Measurements from ENCODE around the gene NTF4. TPM values are rescaled to one million over a fixed set of nuclear protein-coding genes. Genes with fewer than 3 reads are reported as not detected.
A peak's percentile ranks its signal among the peaks of the same experiment; 100 is the strongest.

The NTF4 gene
- total and polyA plus RNA-seq, 4 experiments from 2014 or later: not detected

DNA sequence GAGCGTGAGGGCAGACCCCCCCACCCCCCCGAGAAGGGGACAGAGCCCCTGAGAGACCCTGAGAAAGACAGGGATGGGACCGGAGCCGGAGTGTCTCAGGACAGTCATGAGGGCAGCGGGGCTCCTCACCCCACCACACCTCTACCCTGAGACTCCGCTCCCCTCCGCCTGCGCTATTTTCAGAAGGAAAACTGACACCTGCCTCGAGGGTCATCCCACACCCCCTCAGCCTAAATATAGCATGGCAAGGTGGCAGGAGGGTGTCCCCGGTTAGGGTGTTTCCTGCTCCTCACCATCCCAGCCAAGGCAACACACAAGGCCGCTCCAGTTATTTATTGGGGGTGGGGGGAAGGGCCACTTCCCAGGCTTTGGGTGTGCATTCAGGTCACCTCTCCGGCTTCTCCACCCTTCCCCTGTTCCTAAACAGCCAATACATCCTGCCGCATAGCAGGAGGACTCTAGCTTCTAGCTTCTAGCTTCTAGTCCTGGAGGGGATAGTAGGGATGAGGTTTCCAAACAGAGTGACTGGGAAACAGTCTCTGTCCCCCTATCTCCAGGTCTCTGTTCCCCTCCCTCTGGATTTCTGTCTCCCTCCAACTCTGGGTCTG, 1.4 kb upstream of the NTF4 start:
- Histone ChIP-seq H3K36me3 (ENCODE audit: insufficient read depth, low read length) (no peaks in the 10 kb centered on the region), H3K27me3 (ENCODE audit: insufficient read depth, low read length) (peaks cover 7% of the 10 kb centered on the region), H3K27ac (ENCODE audit: low read depth, low read length) (no peak overlapping the region), H3K4me1 (ENCODE audit: insufficient read depth, low read length) (no peaks in the 10 kb centered on the region), H3K4me3 (ENCODE audit: low read length in 2 of 2) (no peak overlapping the region), H3K9me3 (ENCODE audit: control insufficient read depth in 1 of 2, low read length in 2 of 2) (no peaks in the 10 kb centered on the region)
- Mint-ChIP-seq H3K4me1 (peaks cover 0 to 11% (median 0%) of the 10 kb centered on the region in 4 donors), H3K36me3 (no peaks in the 10 kb centered on the region), H3K4me3 (no peak overlapping the region), H3K27ac (no peak overlapping the region), H3K9me3 (peaks cover 0 to 6% (median 3%) of the 10 kb centered on the region in 8 donors), H3K27me3 (peaks cover 27 to 40% of the 10 kb centered on the region in 2 donors)
- POLR2A ChIA-PET (ENCODE audit: partially characterized antibody): no interaction called here
- CTCF ChIA-PET (ENCODE audit: partially characterized antibody): interaction anchor here (1.4 kb wide), 1 partner anchor 40 kb away, joined by 3 read pairs; no protein-coding TSS in a partner anchor
- intact Hi-C loops (cut with micrococcal nuclease): no loop called here
- DNase-seq: no peak

DNA sequence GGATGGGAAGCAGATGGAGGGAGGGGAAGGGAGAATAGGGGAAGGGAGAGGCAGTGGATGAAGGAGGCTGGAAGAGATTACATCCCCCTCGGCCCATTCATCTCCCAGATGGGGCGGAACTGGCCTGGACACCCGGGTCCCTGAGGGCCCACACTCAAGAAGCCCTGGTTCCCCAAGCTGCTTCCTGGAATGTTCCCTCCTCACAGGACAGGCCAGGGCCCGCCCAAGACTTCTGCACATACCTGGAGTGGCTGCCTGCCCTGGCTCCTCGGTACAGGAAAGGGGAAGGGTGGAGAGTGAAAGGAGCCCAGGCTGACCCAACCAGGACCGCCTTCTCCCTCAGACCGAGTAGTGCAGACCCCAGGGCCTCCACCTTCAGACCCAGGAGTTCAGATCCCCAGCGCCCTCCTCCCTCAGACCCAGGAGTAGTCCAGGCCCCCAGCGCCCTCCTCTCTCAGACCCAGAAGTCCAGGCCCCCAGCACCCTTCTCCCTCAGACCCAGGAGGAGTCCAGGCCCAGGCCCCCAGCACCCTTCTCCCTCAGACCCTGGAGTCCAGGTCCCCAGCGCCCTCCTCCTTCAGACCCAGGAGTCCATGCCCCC, 489 bp downstream of the NTF4 start:
- Histone ChIP-seq H3K4me3 (ENCODE audit: low read length in 2 of 2) (no peak overlapping the region), H3K4me1 (ENCODE audit: insufficient read depth, low read length) (no peaks in the 10 kb centered on the region), H3K9me3 (ENCODE audit: control insufficient read depth in 1 of 2, low read length in 2 of 2) (no peaks in the 10 kb centered on the region), H3K27ac (ENCODE audit: low read depth, low read length) (no peak overlapping the region), H3K27me3 (ENCODE audit: insufficient read depth, low read length) (peaks cover 8% of the 10 kb centered on the region), H3K36me3 (ENCODE audit: insufficient read depth, low read length) (no peaks in the 10 kb centered on the region)
- intact Hi-C loops (cut with micrococcal nuclease): no loop called here
- Mint-ChIP-seq H3K4me1 (peaks cover 0 to 5% (median 0%) of the 10 kb centered on the region in 4 donors), H3K27me3 (peaks cover 22 to 37% of the 10 kb centered on the region in 2 donors), H3K4me3 (peak overlapping the region in 2 of 8 donors; percentile 43 to 52), H3K36me3 (no peaks in the 10 kb centered on the region), H3K9me3 (peaks cover 0 to 4% (median 0%) of the 10 kb centered on the region in 8 donors), H3K27ac (no peak overlapping the region)
- DNase-seq: no peak
- ChIA-PET CTCF (ENCODE audit: partially characterized antibody) (interaction anchor here (1.4 kb wide), 1 partner anchor 42 kb away, joined by 3 read pairs; no protein-coding TSS in a partner anchor), POLR2A (ENCODE audit: partially characterized antibody) (no interaction called here)

DNA sequence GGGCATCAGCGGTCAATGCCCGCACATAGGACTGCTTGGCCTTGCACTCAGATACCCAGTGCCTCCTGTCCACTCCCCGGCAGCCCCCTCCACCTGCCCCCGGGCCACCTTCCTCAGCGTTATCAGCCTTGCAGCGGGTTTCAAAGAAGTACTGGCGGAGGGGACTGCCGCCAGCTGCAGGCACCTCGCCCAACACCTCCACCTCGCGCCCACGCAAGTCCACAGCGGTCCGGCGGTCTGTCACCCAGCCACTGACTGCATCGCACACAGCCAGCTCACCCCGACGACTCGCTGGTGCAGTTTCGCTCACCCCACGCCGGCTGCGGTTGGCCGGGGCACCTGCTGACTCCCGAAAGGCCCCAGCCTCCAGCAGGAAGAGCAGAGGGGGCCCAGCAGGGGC, 3.2 kb downstream of the NTF4 start:
- H3K27me3 ChIP-seq (ENCODE audit: insufficient read depth, low read length): peaks cover 25% of the 10 kb centered on the region
- no peak for DNase-seq
- H3K4me1 ChIP-seq (ENCODE audit: insufficient read depth, low read length): peaks cover 17% of the 10 kb centered on the region
- peaks cover 22 to 34% of the 10 kb centered on the region in 2 donors for H3K27me3 Mint-ChIP-seq
- H3K36me3 Mint-ChIP-seq: no peaks in the 10 kb centered on the region
- H3K4me1 Mint-ChIP-seq: peaks cover 7 to 22% (median 13%) of the 10 kb centered on the region in 4 donors
- H3K27ac ChIP-seq (ENCODE audit: low read depth, low read length): no peak overlapping the region
- H3K27ac Mint-ChIP-seq: no peak overlapping the region
- H3K9me3 Mint-ChIP-seq: peaks cover 0 to 3% (median 0%) of the 10 kb centered on the region in 8 donors
- POLR2A ChIA-PET (ENCODE audit: partially characterized antibody): no interaction called here
- intact Hi-C loops (cut with micrococcal nuclease): no loop called here
- H3K36me3 ChIP-seq (ENCODE audit: insufficient read depth, low read length): no peaks in the 10 kb centered on the region
- no peak overlapping the region for H3K4me3 ChIP-seq (ENCODE audit: low read length in 2 of 2)
- H3K4me3 Mint-ChIP-seq: no peak overlapping the region
- CTCF ChIA-PET (ENCODE audit: partially characterized antibody): no interaction called here
- no peaks in the 10 kb centered on the region for H3K9me3 ChIP-seq (ENCODE audit: control insufficient read depth in 1 of 2, low read length in 2 of 2)

DNA sequence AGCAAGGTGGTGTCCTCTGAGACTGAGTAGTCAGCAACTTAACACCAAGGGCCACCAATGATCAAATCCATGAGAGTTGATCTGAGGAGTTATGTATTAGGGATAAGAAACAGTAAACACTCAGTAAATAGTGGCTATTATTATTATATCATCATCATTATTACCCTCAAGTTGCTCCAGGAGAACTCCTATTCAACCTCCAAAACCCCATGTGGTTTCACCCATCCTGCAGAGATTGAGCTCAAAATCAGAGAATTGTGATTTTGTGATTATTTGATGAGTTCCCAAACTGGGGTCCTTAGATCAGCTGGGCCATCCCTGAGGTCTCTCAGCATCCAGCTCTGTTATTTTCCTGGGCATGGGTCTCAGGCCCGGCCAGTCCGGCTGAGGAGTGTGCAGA, 3.6 kb downstream of the NTF4 start:
- Mint-ChIP-seq H3K9me3 (peaks cover 0 to 3% (median 0%) of the 10 kb centered on the region in 8 donors), H3K36me3 (no peaks in the 10 kb centered on the region), H3K4me1 (peaks cover 7 to 22% (median 15%) of the 10 kb centered on the region in 4 donors), H3K27ac (no peak overlapping the region), H3K4me3 (no peak overlapping the region), H3K27me3 (peaks cover 20 to 29% of the 10 kb centered on the region in 2 donors)
- Histone ChIP-seq H3K9me3 (ENCODE audit: control insufficient read depth in 1 of 2, low read length in 2 of 2) (no peaks in the 10 kb centered on the region), H3K4me1 (ENCODE audit: insufficient read depth, low read length) (peaks cover 21% of the 10 kb centered on the region), H3K27ac (ENCODE audit: low read depth, low read length) (no peak overlapping the region), H3K27me3 (ENCODE audit: insufficient read depth, low read length) (peaks cover 25% of the 10 kb centered on the region), H3K36me3 (ENCODE audit: insufficient read depth, low read length) (no peaks in the 10 kb centered on the region), H3K4me3 (ENCODE audit: low read length in 2 of 2) (no peak overlapping the region)
- DNase-seq: no peak
- ChIA-PET POLR2A (ENCODE audit: partially characterized antibody) (no interaction called here), CTCF (ENCODE audit: partially characterized antibody) (no interaction called here)
- intact Hi-C loops (cut with micrococcal nuclease): no loop called here

GRCh38 chr19:49059053-49059452, 5.6 kb downstream of the NTF4 start:
- Mint-ChIP-seq H3K27me3 (peaks cover 18 to 24% of the 10 kb centered on the region in 2 donors), H3K4me3 (peak overlapping the region in 1 of 8 donors; percentile 36), H3K9me3 (peaks cover 0 to 3% (median 0%) of the 10 kb centered on the region in 8 donors), H3K27ac (peak overlapping the region in 1 of 7 donors; percentile 77), H3K36me3 (no peaks in the 10 kb centered on the region), H3K4me1 (peaks cover 7 to 27% (median 14%) of the 10 kb centered on the region in 4 donors)
- CTCF ChIA-PET (ENCODE audit: partially characterized antibody): interaction anchor here (0.6 kb wide), 1 partner anchor 716 kb away, joined by 4 read pairs; no protein-coding TSS in a partner anchor
- Histone ChIP-seq H3K4me1 (ENCODE audit: insufficient read depth, low read length) (peaks cover 23% of the 10 kb centered on the region), H3K9me3 (ENCODE audit: control insufficient read depth in 1 of 2, low read length in 2 of 2) (no peaks in the 10 kb centered on the region), H3K36me3 (ENCODE audit: insufficient read depth, low read length) (no peaks in the 10 kb centered on the region), H3K27me3 (ENCODE audit: insufficient read depth, low read length) (peaks cover 20% of the 10 kb centered on the region), H3K4me3 (ENCODE audit: low read length in 2 of 2) (no peak overlapping the region), H3K27ac (ENCODE audit: low read depth, low read length) (no peak overlapping the region)
- POLR2A ChIA-PET (ENCODE audit: partially characterized antibody): interaction anchor here (2.1 kb wide), 1 partner anchor 66 kb away, joined by 8 read pairs; the partner anchor contains the start of genes GYS1 and RUVBL2
- intact Hi-C loops (cut with micrococcal nuclease): loop anchor here (10.0 kb wide), 1 partner anchor 64 kb away; the partner anchor contains the start of genes GYS1 and RUVBL2
- no peak for DNase-seq

DNA sequence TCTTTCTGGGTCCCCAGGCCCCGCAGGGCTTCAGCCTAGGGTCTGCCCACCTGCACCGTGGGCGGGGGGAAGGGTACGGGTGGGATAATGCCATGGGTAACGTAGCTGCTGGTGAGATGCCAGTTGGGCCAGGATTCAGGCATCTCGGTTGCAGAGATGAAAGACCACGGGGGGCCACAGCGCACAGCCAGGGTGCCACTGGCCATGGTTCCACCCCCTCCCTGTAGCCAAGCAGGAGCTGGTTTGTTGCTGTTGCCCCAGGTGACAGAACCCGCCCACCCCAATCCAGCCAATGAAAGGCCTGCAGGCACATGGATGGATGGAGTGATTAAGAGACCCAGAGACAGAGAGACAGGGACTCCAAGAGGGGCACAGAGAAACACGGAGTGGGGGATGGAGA, 6.1 kb downstream of the NTF4 start:
- DNase-seq: no peak

More for the DNA sequence above, 6.1 kb downstream of the NTF4 start:
- no peak overlapping the region for H3K27ac ChIP-seq (ENCODE audit: low read depth, low read length)
- no peaks in the 10 kb centered on the region for H3K9me3 ChIP-seq (ENCODE audit: control insufficient read depth in 1 of 2, low read length in 2 of 2)
- H3K27me3 ChIP-seq (ENCODE audit: insufficient read depth, low read length): peaks cover 18% of the 10 kb centered on the region
- H3K9me3 Mint-ChIP-seq: peaks cover 0 to 3% (median 0%) of the 10 kb centered on the region in 8 donors
- peaks cover 7 to 27% (median 14%) of the 10 kb centered on the region in 4 donors for H3K4me1 Mint-ChIP-seq
- no peak overlapping the region for H3K27ac Mint-ChIP-seq
- H3K36me3 Mint-ChIP-seq: no peaks in the 10 kb centered on the region
- ChIA-PET POLR2A (ENCODE audit: partially characterized antibody) (interaction anchor here (2.1 kb wide), 1 partner anchor 65 kb away, joined by 8 read pairs; the partner anchor contains the start of genes GYS1 and RUVBL2), CTCF (ENCODE audit: partially characterized antibody) (no interaction called here)
- intact Hi-C loops (cut with micrococcal nuclease): loop anchor here (10.0 kb wide), 1 partner anchor 64 kb away; the partner anchor contains the start of genes GYS1 and RUVBL2
- H3K4me3 Mint-ChIP-seq: peak overlapping the region in 4 of 8 donors; percentile 86 to 93 (median 90)
- peaks cover 17 to 24% of the 10 kb centered on the region in 2 donors for H3K27me3 Mint-ChIP-seq
- peaks cover 23% of the 10 kb centered on the region for H3K4me1 ChIP-seq (ENCODE audit: insufficient read depth, low read length)
- no peaks in the 10 kb centered on the region for H3K36me3 ChIP-seq (ENCODE audit: insufficient read depth, low read length)
- no peak overlapping the region for H3K4me3 ChIP-seq (ENCODE audit: low read length in 2 of 2)

All from CD4-positive, alpha-beta memory T cell (primary cell).